IMR-90 (cell line): ENCODE data around the gene UMODL1. TPM values are rescaled to one million over a fixed set of nuclear protein-coding genes. Genes with fewer than 3 reads are reported as not detected.

Experiments used
- ATAC-seq: fragments of 200-7000 bp; cut with Tn5 transposase; 2 replicates; pipeline ENCODE4 v1.9.1; 2020; ENCODE audit warnings: low read depth, mild to moderate bottlenecking, moderate library complexity
- BruUV-seq: library from RNA; stranded (reverse); fragments of 400-500 nt; replicated peaks from 2 replicates; lab custom pipeline; 2021; lab: Mats Ljungman, UMichigan
- CTCF ChIA-PET: fragments of 300-600 bp; formaldehyde crosslinking; extraction: SDS; loops from one replicate; lab custom pipeline; 2021; ENCODE audit warnings: antibody characterized with exemption; lab: Yijun Ruan, JAX
- POLR2A ChIA-PET: fragments of 300-600 bp; sonication (Branson Sonifier 250); formaldehyde crosslinking; loops from one replicate; lab custom pipeline; 2022; ENCODE audit warnings: antibody characterized with exemption; ENCODE audit not compliant: unreplicated experiment; lab: Charles Lee
- DNase-seq: peaks from one replicate; pipeline ENCODE4 v3.0.0; 2013
- H2AFZ ChIP-seq: replicated peaks from 2 replicates; pipeline ENCODE3; 2013; ENCODE audit warnings: low read length, mild to moderate bottlenecking; ENCODE audit not compliant: poor library complexity
- H2AK5ac ChIP-seq: 2 replicates; pipeline ENCODE4 v1.6.1; 2013; ENCODE audit warnings: low read depth, low read length, inconsistent platforms
- H2AK9ac ChIP-seq: replicated peaks from 2 replicates; pipeline ENCODE3; 2013; ENCODE audit warnings: mild to moderate bottlenecking, low read depth, low read length, moderate library complexity; ENCODE audit not compliant: poor library complexity
- H2BK120ac ChIP-seq: 2 replicates; pipeline ENCODE4 v1.6.1; 2013; ENCODE audit warnings: low read depth, low read length, inconsistent platforms
- H2BK15ac ChIP-seq: 3 replicates; pipeline ENCODE4 v1.6.1; 2013; ENCODE audit warnings: low read depth, low read length, inconsistent platforms
- H2BK20ac ChIP-seq: 2 replicates; pipeline ENCODE4 v1.6.1; 2013; ENCODE audit warnings: low read depth, mild to moderate bottlenecking, inconsistent platforms, low read length, moderate library complexity
- H2BK5ac ChIP-seq: 2 replicates; pipeline ENCODE4 v1.6.1; 2013; ENCODE audit warnings: mild to moderate bottlenecking, low read depth, low read length, inconsistent platforms; ENCODE audit not compliant: poor library complexity, severe bottlenecking
- H3K14ac ChIP-seq: replicated peaks from 2 replicates; pipeline ENCODE4 v1.6.1; 2013; ENCODE audit warnings: low read depth, low read length, inconsistent platforms
- H3K18ac ChIP-seq: 2 replicates; pipeline ENCODE4 v1.6.1; 2013; ENCODE audit warnings: low read depth, low read length, control low read depth
- H3K23ac ChIP-seq: 2 replicates; pipeline ENCODE4 v1.6.1; 2013; ENCODE audit warnings: low read depth, low read length, inconsistent platforms
- H3K27ac ChIP-seq: 2 replicates; pipeline ENCODE4 v1.5.1; 2013; ENCODE audit warnings: mild to moderate bottlenecking, control low read depth, low read length; ENCODE audit not compliant: insufficient read depth
- H3K27me3 ChIP-seq: 2 replicates; pipeline ENCODE4 v1.6.1; 2013; ENCODE audit warnings: low read length; ENCODE audit not compliant: control insufficient read depth, insufficient read depth
- H3K36me3 ChIP-seq: 2 replicates; pipeline ENCODE4 v1.6.1; 2013; ENCODE audit warnings: low read length, mixed read lengths; ENCODE audit not compliant: control insufficient read depth, insufficient read depth
- H3K4ac ChIP-seq: 2 replicates; pipeline ENCODE4 v1.6.1; 2013; ENCODE audit warnings: low read depth, low read length, inconsistent platforms
- H3K4me1 ChIP-seq: 2 replicates; pipeline ENCODE4 v1.6.1; 2013; ENCODE audit warnings: low read length, mixed read lengths; ENCODE audit not compliant: control insufficient read depth, insufficient read depth
- H3K4me2 ChIP-seq: 2 replicates; pipeline ENCODE4 v1.6.1; 2013; ENCODE audit warnings: low read depth, mild to moderate bottlenecking, control low read depth, low read length, moderate library complexity
- H3K4me3 ChIP-seq: 2 replicates; pipeline ENCODE4 v1.5.1; 2013; ENCODE audit warnings: low read depth, mild to moderate bottlenecking, control low read depth, low read length, moderate library complexity; ENCODE audit not compliant: insufficient read depth
- H3K56ac ChIP-seq: 2 replicates; pipeline ENCODE4 v1.6.1; 2013; ENCODE audit warnings: low read length, inconsistent platforms; ENCODE audit not compliant: insufficient read depth; ENCODE audit errors: extremely low read depth
- H3K79me1 ChIP-seq, 2 experiments: 2 replicates each; pipeline ENCODE4 v1.6.1; 2013; ENCODE audit warnings: low read length in 2 of 2, inconsistent platforms in 1 of 2, low read depth in 1 of 2
- H3K9ac ChIP-seq: 2 replicates; pipeline ENCODE4 v1.6.1; 2013; ENCODE audit warnings: low read depth, low read length, control low read depth
- H3K9me1 ChIP-seq: 2 replicates; pipeline ENCODE4 v1.6.1; 2013; ENCODE audit warnings: low read length, inconsistent platforms; ENCODE audit not compliant: insufficient read depth
- H3K9me3 ChIP-seq: 2 replicates; pipeline ENCODE4 v1.6.1; 2013; ENCODE audit warnings: low read length; ENCODE audit not compliant: control insufficient read depth, insufficient read depth
- H4K20me1 ChIP-seq: 2 replicates; pipeline ENCODE4 v1.6.1; 2013; ENCODE audit warnings: low read length, inconsistent platforms; ENCODE audit not compliant: insufficient read depth
- H4K5ac ChIP-seq: 2 replicates; pipeline ENCODE4 v1.6.1; 2013; ENCODE audit warnings: mild to moderate bottlenecking, low read depth, low read length, control low read depth
- H4K8ac ChIP-seq, 2 experiments: 2 replicates each; pipeline ENCODE4 v1.6.1; 2013; ENCODE audit warnings: low read depth in 2 of 2, low read length in 2 of 2, control low read depth in 1 of 2, inconsistent platforms in 1 of 2
- H4K91ac ChIP-seq: 2 replicates; pipeline ENCODE4 v1.6.1; 2013; ENCODE audit warnings: low read depth, low read length, inconsistent platforms; ENCODE audit not compliant: insufficient read depth
- BHLHE40 ChIP-seq: fragments of 150-350 bp; IDR thresholded peaks from 2 replicates; pipeline ENCODE4 v1.6.1; 2016; ENCODE audit warnings: mild to moderate bottlenecking, low read depth, low read length
- CEBPB ChIP-seq: IDR thresholded peaks from 2 replicates; pipeline ENCODE4 v1.6.1; 2012; ENCODE audit warnings: low read depth, low read length, improper control_type of control experiment
- CHD1 ChIP-seq: IDR thresholded peaks from 2 replicates; pipeline ENCODE4 v1.6.1; 2012; ENCODE audit warnings: low read depth, low read length, improper control_type of control experiment
- FOS ChIP-seq: fragments of 150-350 bp; IDR thresholded peaks from 2 replicates; pipeline ENCODE4 v1.6.1; 2016; ENCODE audit warnings: low read depth, low read length
- MAFK ChIP-seq: IDR thresholded peaks from 2 replicates; pipeline ENCODE4 v1.6.1; 2012; ENCODE audit warnings: low read depth, low read length, improper control_type of control experiment
- MXI1 ChIP-seq: IDR thresholded peaks from 2 replicates; pipeline ENCODE4 v1.6.1; 2012; ENCODE audit warnings: low read depth, mild to moderate bottlenecking, low read length, moderate library complexity, borderline replicate concordance
- POLR2A ChIP-seq: IDR thresholded peaks from 2 replicates; pipeline ENCODE4 v1.6.1; 2012; ENCODE audit warnings: mild to moderate bottlenecking, low read depth, low read length
- RCOR1 ChIP-seq: IDR thresholded peaks from 2 replicates; pipeline ENCODE4 v1.6.1; 2012; ENCODE audit warnings: mild to moderate bottlenecking, low read length, improper control_type of control experiment; ENCODE audit not compliant: insufficient replicate concordance
- RFX5 ChIP-seq: IDR thresholded peaks from 2 replicates; pipeline ENCODE4 v1.8.0; 2012; ENCODE audit warnings: low read depth, mild to moderate bottlenecking, low read length, moderate library complexity
- SMC3 ChIP-seq: fragments of 150-350 bp; IDR thresholded peaks from 2 replicates; pipeline ENCODE4 v1.6.1; 2016; ENCODE audit warnings: low read depth, mild to moderate bottlenecking, antibody characterized with exemption, low read length, moderate library complexity
- WGBS, 2 experiments: methylation state at CpG; one replicate each; pipeline versions ENCODE4 v1.1.5 to v1.1.7; 2013; ENCODE audit warnings: missing lambda C conversion rate in 2 of 2; ENCODE audit not compliant: insufficient read length in 1 of 2; ENCODE audit errors: extremely low coverage in 2 of 2; 5-methylcytosine and 5-hydroxymethylcytosine counted together
- dilution Hi-C: fragments of 300-500 bp; cut with HindIII; formaldehyde crosslinking; loops from one replicate; pipeline ENCODE4 v1.14.3; 2018; ENCODE audit warnings: low sequenced_read_pairs; ENCODE audit not compliant: unreplicated experiment
- in situ Hi-C: fragments of 300-500 bp; cut with MboI; formaldehyde crosslinking; loops from 3 replicates; pipeline ENCODE4 v1.14.3; 2019; ENCODE audit warnings: low sequenced_read_pairs, inconsistent platforms, mixed read lengths
- intact Hi-C: fragments of 100-400 bp; cut with micrococcal nuclease; formaldehyde crosslinking; loops from 2 replicates; pipeline ENCODE4 v1.10.0; 2022
- polyA plus RNA-seq, 3 experiments: library from polyadenylated mRNA; depleted of rRNA; stranded (reverse); fragments of >200 nt; gene quantifications; 2 replicates each; pipeline ENCODE4 v1.2.3, GENCODE V29; 2012; ENCODE audit warnings: low replicate concordance in 1 of 3
- total RNA-seq: library from RNA; depleted of rRNA; stranded (reverse); fragments of >200 nt; gene quantifications from 2 replicates; pipeline ENCODE4 v1.2.3, GENCODE V29; 2012
- TF ChIP-seq, protein P1 (sequence below): conservative IDR thresholded peaks from 2 replicates; pipeline ENCODE4 v1.5.1; 2012; ENCODE audit warnings: mild to moderate bottlenecking, low read depth, low read length, improper control_type of control experiment
- TF ChIP-seq, protein P2 (sequence below): fragments of 150-350 bp; IDR thresholded peaks from 2 replicates; pipeline ENCODE4 v1.6.1; 2016; ENCODE audit warnings: low read depth, mild to moderate bottlenecking, low read length, moderate library complexity, borderline replicate concordance

The UMODL1 gene
- total and polyA plus RNA-seq, 2 of the 4 experiments (the other 2 are of a cell fraction): 0.02 TPM; not detected in 1

- Histone ChIP-seq H3K14ac (no peak overlapping the region), H3K23ac (no peak overlapping the region), H3K9ac (no peak overlapping the region), H3K79me1 (no peaks in the 10 kb centered on the region), H3K18ac (no peak overlapping the region; the same call in 1 of the 2 replicates), H3K9me1 (no peaks in the 10 kb centered on the region), H2AK5ac (no peak overlapping the region), H3K4ac (no peak overlapping the region), H2BK15ac (no peak overlapping the region), H3K27me3 (peaks cover 20% of the 10 kb centered on the region), H3K9me3 (no peaks in the 10 kb centered on the region), H2AK9ac (no peak overlapping the region), H3K27ac (no peak overlapping the region), H4K20me1 (no peaks in the 10 kb centered on the region), H3K4me1 (no peaks in the 10 kb centered on the region), H4K91ac (no peak overlapping the region), H3K36me3 (no peaks in the 10 kb centered on the region), H4K8ac (no peak overlapping the region), H4K5ac (no peak overlapping the region), H3K4me2 (no peak overlapping the region), H2BK20ac (no peak overlapping the region), H2BK5ac (peak overlapping the region; percentile 54), H2BK120ac (no peak overlapping the region), H2AFZ (no peak overlapping the region), H3K4me3 (no peak overlapping the region), H3K56ac (no peak overlapping the region)
- POLR2A ChIA-PET: no interaction called here
- ATAC-seq (no peak), DNase-seq (no peak)
- dilution Hi-C loops (no loop called here), intact Hi-C loops (loop anchor here (5.0 kb wide), 1 partner anchor 96 kb away; no protein-coding TSS in a partner anchor), in situ Hi-C loops (loop anchor here (25.0 kb wide), 1 partner anchor 676 kb away; no protein-coding TSS in a partner anchor)
- 51% methylated on average over 5 of the region's 7 CpGs; no CpG with 5 or more reads in 1 of the 2 experiments for WGBS, 2 experiments
- no peak for TF ChIP-seq RFX5
- no peak for TF ChIP-seq MAFK
- TF ChIP-seq, protein P1, sequence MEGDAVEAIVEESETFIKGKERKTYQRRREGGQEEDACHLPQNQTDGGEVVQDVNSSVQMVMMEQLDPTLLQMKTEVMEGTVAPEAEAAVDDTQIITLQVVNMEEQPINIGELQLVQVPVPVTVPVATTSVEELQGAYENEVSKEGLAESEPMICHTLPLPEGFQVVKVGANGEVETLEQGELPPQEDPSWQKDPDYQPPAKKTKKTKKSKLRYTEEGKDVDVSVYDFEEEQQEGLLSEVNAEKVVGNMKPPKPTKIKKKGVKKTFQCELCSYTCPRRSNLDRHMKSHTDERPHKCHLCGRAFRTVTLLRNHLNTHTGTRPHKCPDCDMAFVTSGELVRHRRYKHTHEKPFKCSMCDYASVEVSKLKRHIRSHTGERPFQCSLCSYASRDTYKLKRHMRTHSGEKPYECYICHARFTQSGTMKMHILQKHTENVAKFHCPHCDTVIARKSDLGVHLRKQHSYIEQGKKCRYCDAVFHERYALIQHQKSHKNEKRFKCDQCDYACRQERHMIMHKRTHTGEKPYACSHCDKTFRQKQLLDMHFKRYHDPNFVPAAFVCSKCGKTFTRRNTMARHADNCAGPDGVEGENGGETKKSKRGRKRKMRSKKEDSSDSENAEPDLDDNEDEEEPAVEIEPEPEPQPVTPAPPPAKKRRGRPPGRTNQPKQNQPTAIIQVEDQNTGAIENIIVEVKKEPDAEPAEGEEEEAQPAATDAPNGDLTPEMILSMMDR: no peak
- no peak for TF ChIP-seq POLR2A
- no peak for TF ChIP-seq SMC3
- TF ChIP-seq MXI1: no peak
- TF ChIP-seq, protein P2, sequence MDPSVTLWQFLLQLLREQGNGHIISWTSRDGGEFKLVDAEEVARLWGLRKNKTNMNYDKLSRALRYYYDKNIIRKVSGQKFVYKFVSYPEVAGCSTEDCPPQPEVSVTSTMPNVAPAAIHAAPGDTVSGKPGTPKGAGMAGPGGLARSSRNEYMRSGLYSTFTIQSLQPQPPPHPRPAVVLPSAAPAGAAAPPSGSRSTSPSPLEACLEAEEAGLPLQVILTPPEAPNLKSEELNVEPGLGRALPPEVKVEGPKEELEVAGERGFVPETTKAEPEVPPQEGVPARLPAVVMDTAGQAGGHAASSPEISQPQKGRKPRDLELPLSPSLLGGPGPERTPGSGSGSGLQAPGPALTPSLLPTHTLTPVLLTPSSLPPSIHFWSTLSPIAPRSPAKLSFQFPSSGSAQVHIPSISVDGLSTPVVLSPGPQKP: no peak
- no peak for TF ChIP-seq FOS
- TF ChIP-seq CHD1: no peak
- no peak for TF ChIP-seq BHLHE40
- no peak for TF ChIP-seq CEBPB
- TF ChIP-seq RCOR1: no peak
- CTCF ChIA-PET: no interaction called here
- no TSS peak for BruUV-seq
These were observed 90.4 kb downstream of the UMODL1 start for GRCh38 chr21:42161401-42161955.
